Endothelial cell of umbilical vein (primary cell): ENCODE measurements around the gene ALOX15B. TPM values are rescaled to one million over a fixed set of nuclear protein-coding genes. Genes with fewer than 3 reads are reported as not detected.

Source experiments
- BruUV-seq: library from RNA; stranded (reverse); fragments of 400-500 nt; replicated peaks from 2 replicates; lab custom pipeline; 2021; lab: Mats Ljungman, UMichigan
- CTCF ChIA-PET: fragments of 300-600, 350-600 bp; sonication (Branson Sonifier 250); formaldehyde crosslinking; loops from one replicate; lab custom pipeline; 2021; ENCODE audit warnings: antibody characterized with exemption, inconsistent platforms; lab: Charles Lee
- POLR2A ChIA-PET: fragments of 300-600, 350-600 bp; sonication (Branson Sonifier 250); formaldehyde crosslinking; loops from one replicate; lab custom pipeline; 2021; ENCODE audit warnings: antibody characterized with exemption, inconsistent platforms; lab: Charles Lee
- DNase-seq: peaks from one replicate; pipeline ENCODE4 v3.0.0-alpha.2; 2011; ENCODE audit warnings: low read depth, low spot score
- FAIRE-seq: peaks from 2 replicates; lab custom pipeline; 2011; peaks lifted over from hg19 to GRCh38; lab: Jason Lieb, UNC
- H2AFZ ChIP-seq: 2 replicates; pipeline ENCODE4 v1.6.0; 2012; ENCODE audit warnings: low read depth, low read length, control low read depth, inconsistent platforms
- H3K27ac ChIP-seq: 2 replicates; pipeline ENCODE4 v1.5.1; 2011; ENCODE audit warnings: low read depth, mild to moderate bottlenecking, control low read depth, low read length, moderate library complexity; ENCODE audit not compliant: insufficient read depth
- H3K27me3 ChIP-seq, 2 experiments: 2 replicates each; pipeline versions ENCODE4 v1.6.0 to v1.6.1; 2011; ENCODE audit warnings: low read length in 2 of 2, mixed read lengths in 1 of 2; ENCODE audit not compliant: control insufficient read depth in 2 of 2, insufficient read depth in 2 of 2
- H3K36me3 ChIP-seq, 2 experiments: 2 replicates in 1 of 2; 3 replicates in 1 of 2; pipeline ENCODE4 v1.5.1; 2011; ENCODE audit warnings: low read length in 2 of 2, mild to moderate bottlenecking in 1 of 2, moderate library complexity in 1 of 2; ENCODE audit not compliant: control insufficient read depth in 2 of 2, insufficient read depth in 2 of 2; ENCODE audit errors: extremely low read depth in 1 of 2
- H3K4me1 ChIP-seq: 3 replicates; pipeline ENCODE4 v1.5.1; 2011; ENCODE audit warnings: mild to moderate bottlenecking, low read length; ENCODE audit not compliant: control insufficient read depth, insufficient read depth; ENCODE audit errors: extremely low read depth
- H3K4me2 ChIP-seq: 2 replicates; pipeline ENCODE4 v1.6.1; 2011; ENCODE audit warnings: low read length, control low read depth, mixed read lengths; ENCODE audit not compliant: insufficient read depth
- H3K4me3 ChIP-seq, 3 experiments: fragments of 200-600 bp in 1 of 3; sonication (generic), shearing (Covaris generic) in 1 of 3; replicated peaks in 1 of 3; 2 replicates each; pipeline ENCODE4 v1.5.1; 2011 to 2016; ENCODE audit warnings: control low read depth in 3 of 3, low read length in 3 of 3, mild to moderate bottlenecking in 2 of 3, inconsistent platforms in 1 of 3, low read depth in 1 of 3, moderate library complexity in 1 of 3; ENCODE audit not compliant: insufficient read depth in 1 of 3
- H3K79me2 ChIP-seq: 2 replicates; pipeline ENCODE4 v1.6.0; 2012; ENCODE audit warnings: low read length, inconsistent platforms; ENCODE audit not compliant: control insufficient read depth, insufficient read depth
- H3K9ac ChIP-seq: replicated peaks from 2 replicates; pipeline ENCODE3; 2011; ENCODE audit warnings: low read length, control low read depth; ENCODE audit not compliant: insufficient read depth; ENCODE audit errors: extremely low read depth
- H3K9me1 ChIP-seq: replicated peaks from 3 replicates; pipeline ENCODE4 v1.6.0; 2011; ENCODE audit warnings: mild to moderate bottlenecking, low read length; ENCODE audit not compliant: control insufficient read depth, insufficient read depth; ENCODE audit errors: extremely low read depth
- H3K9me3 ChIP-seq: replicated peaks from 2 replicates; pipeline ENCODE4 v1.5.1; 2012; ENCODE audit warnings: low read length, inconsistent platforms; ENCODE audit not compliant: control insufficient read depth, insufficient read depth
- H4K20me1 ChIP-seq: replicated peaks from 2 replicates; pipeline ENCODE3; 2011; ENCODE audit warnings: mild to moderate bottlenecking, low read length; ENCODE audit not compliant: control insufficient read depth, insufficient read depth; ENCODE audit errors: extremely low read depth
- EZH2 ChIP-seq: IDR thresholded peaks from 2 replicates; pipeline ENCODE4 v1.6.1; 2012; ENCODE audit warnings: borderline replicate concordance, low read depth, mild to moderate bottlenecking, moderate library complexity, low read length, inconsistent platforms; ENCODE audit not compliant: severe bottlenecking
- FOS ChIP-seq: IDR thresholded peaks from 2 replicates; pipeline ENCODE4 v1.6.1; 2011; ENCODE audit warnings: mild to moderate bottlenecking, low read length, moderate library complexity, borderline replicate concordance; ENCODE audit not compliant: insufficient read depth
- GATA2 ChIP-seq: IDR thresholded peaks from 2 replicates; pipeline ENCODE4 v1.7.0; 2011; ENCODE audit warnings: low read depth, mild to moderate bottlenecking, moderate library complexity, mixed read lengths, low read length; ENCODE audit not compliant: insufficient read length, insufficient read depth
- JUN ChIP-seq: IDR thresholded peaks from 2 replicates; pipeline ENCODE4 v1.6.1; 2011; ENCODE audit warnings: borderline replicate concordance, low read depth; ENCODE audit not compliant: insufficient read length, insufficient read depth
- MYC ChIP-seq: IDR thresholded peaks from one replicate; pipeline ENCODE4 v1.6.1; 2011; ENCODE audit warnings: mild to moderate bottlenecking, low read depth, low read length
- POLR2A ChIP-seq: IDR thresholded peaks from 2 replicates; pipeline ENCODE4 v1.6.1; 2012; ENCODE audit warnings: low read depth, mild to moderate bottlenecking, control low read depth, low read length
- POLR2AphosphoS5 ChIP-seq: IDR thresholded peaks from 2 replicates; pipeline ENCODE4 v1.6.1; 2012; ENCODE audit warnings: low read depth, mild to moderate bottlenecking, control low read depth, low read length, moderate library complexity; ENCODE audit not compliant: insufficient read depth
- dilution Hi-C: fragments of 300-500 bp; cut with MboI; formaldehyde crosslinking; loops from one replicate; pipeline ENCODE4 v1.15.0; 2019; ENCODE audit warnings: low sequenced_read_pairs; ENCODE audit not compliant: extremely low pct_ligation_motif_present
- intact Hi-C: fragments of 100-400 bp; cut with micrococcal nuclease; formaldehyde crosslinking; loops from one replicate; pipeline ENCODE4 v1.10.0; 2022
- polyA plus RNA-seq, 4 experiments: library from polyadenylated mRNA; depleted of rRNA in 3 of 4; stranded (reverse) in 3 of 4; unstranded in 1 of 4; fragments of >200 nt; gene quantifications; 2 replicates each; pipeline versions ENCODE4 v1.2.1 to v1.2.3, GENCODE V29; 2011 to 2012; ENCODE audit warnings: missing spikeins in 1 of 4
- total RNA-seq: library from RNA; stranded (reverse); gene quantifications from 2 replicates; pipeline ENCODE4 v1.2.3, GENCODE V29; 2021
- TF ChIP-seq, protein P1 (sequence below), 2 donors: IDR thresholded peaks; 1 replicate in 1 of 2; 2 replicates in 1 of 2; pipeline ENCODE4 v1.5.1; 2011; ENCODE audit warnings: low read length in 2 of 2, mild to moderate bottlenecking in 2 of 2, moderate library complexity in 2 of 2, control low read depth in 1 of 2, inconsistent platforms in 1 of 2, low read depth in 1 of 2; ENCODE audit not compliant: insufficient read depth in 1 of 2; ENCODE audit errors: extremely low read depth in 1 of 2
- TF ChIP-seq, protein P2 (sequence below): IDR thresholded peaks from 2 replicates; pipeline ENCODE4 v1.6.1; 2011; ENCODE audit not compliant: insufficient read depth, insufficient read length

Gene ALOX15B
- total and polyA plus RNA-seq, 2 donors (not counting 3 experiments of a cell fraction or from before 2014, with no cell fraction given), result not detected

DNA sequence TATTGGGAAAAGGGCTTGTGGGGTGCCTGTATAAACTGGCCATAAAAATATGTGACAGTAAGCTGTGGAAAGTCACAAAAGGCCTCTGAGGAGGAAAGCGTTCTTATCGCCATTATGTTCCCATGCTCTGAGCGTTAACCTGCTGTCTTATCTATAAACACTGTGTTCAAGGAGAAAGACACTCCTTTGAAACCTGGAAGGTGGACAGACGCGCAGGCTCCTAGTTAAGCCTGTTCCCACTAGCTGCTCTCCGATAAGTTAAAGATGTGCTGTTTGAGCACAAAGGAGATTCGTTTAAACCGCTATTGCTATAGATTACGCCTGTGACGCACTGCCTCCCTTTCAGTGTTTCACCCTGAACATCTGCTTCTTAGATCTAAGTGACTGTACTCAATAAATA lies 43.4 kb downstream of the ALOX15B start:
- intact Hi-C loops, result no loop called here
- CTCF ChIA-PET, result interaction anchor here (1.3 to 13.4 kb wide), 3 partner anchors 11 to 26 kb away, joined by 6 to 167 read pairs (median 26); no protein-coding TSS in a partner anchor

DNA sequence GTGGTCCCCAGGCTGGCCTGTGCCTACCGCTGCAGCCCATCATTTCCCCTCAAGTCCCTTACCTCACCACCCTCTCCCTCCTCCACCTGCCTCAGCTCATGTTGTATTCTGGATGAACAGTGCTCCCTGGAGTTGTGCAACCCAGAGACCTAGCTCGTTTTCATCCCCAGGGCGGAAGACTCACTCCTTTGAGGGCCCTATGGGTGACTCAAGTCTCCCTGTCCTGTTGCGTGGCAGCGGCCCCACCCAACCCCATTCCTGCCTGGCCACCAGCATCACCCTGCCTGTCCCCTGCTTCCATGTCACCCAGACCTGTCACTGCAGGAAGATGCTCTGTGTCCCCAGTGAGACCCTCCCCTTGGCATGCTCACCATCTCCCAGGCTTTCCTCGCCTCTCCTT lies 45.4 kb downstream of the ALOX15B start:
- CTCF ChIA-PET, result interaction anchor here (1.1 to 13.4 kb wide), 6 partner anchors 9 to 43 kb away, joined by 3 to 167 read pairs (median 18); no protein-coding TSS in a partner anchor
- H4K20me1 ChIP-seq, result no peaks in the 10 kb centered on the region
- H3K27me3 ChIP-seq, result peaks cover 12 to 13% of the 10 kb centered on the region in 2 experiments
- no TSS peak for BruUV-seq
- no peak overlapping the region for H3K9ac ChIP-seq
- dilution Hi-C loops, result no loop called here
- intact Hi-C loops, result no loop called here
- no peak for FAIRE-seq
- POLR2A ChIA-PET, result no interaction called here
- H3K27ac ChIP-seq, result no peak overlapping the region
- H3K9me3 ChIP-seq, result no peaks in the 10 kb centered on the region
- H3K4me2 ChIP-seq, result no peak overlapping the region
- no peak overlapping the region for H2AFZ ChIP-seq
- no peaks in the 10 kb centered on the region for H3K9me1 ChIP-seq
- TF ChIP-seq JUN (no peak), MYC (no peak), POLR2A (no peak), POLR2AphosphoS5 (no peak), EZH2 (no peak), FOS (no peak), GATA2 (no peak)
- TF ChIP-seq, protein P1, sequence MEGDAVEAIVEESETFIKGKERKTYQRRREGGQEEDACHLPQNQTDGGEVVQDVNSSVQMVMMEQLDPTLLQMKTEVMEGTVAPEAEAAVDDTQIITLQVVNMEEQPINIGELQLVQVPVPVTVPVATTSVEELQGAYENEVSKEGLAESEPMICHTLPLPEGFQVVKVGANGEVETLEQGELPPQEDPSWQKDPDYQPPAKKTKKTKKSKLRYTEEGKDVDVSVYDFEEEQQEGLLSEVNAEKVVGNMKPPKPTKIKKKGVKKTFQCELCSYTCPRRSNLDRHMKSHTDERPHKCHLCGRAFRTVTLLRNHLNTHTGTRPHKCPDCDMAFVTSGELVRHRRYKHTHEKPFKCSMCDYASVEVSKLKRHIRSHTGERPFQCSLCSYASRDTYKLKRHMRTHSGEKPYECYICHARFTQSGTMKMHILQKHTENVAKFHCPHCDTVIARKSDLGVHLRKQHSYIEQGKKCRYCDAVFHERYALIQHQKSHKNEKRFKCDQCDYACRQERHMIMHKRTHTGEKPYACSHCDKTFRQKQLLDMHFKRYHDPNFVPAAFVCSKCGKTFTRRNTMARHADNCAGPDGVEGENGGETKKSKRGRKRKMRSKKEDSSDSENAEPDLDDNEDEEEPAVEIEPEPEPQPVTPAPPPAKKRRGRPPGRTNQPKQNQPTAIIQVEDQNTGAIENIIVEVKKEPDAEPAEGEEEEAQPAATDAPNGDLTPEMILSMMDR (IDR thresholded peaks at IDR 0.05; ENCODE audit: extremely low read depth in 1 of 2, insufficient read depth in 1 of 2, low read depth in 1 of 2, low read length in 2 of 2), result no peak
- TF ChIP-seq, protein P2, sequence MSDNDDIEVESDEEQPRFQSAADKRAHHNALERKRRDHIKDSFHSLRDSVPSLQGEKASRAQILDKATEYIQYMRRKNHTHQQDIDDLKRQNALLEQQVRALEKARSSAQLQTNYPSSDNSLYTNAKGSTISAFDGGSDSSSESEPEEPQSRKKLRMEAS, result no peak
- no peak overlapping the region for H3K4me3 ChIP-seq
- peaks cover 6% of the 10 kb centered on the region for H3K4me1 ChIP-seq
- H3K79me2 ChIP-seq, result no peaks in the 10 kb centered on the region
- DNase-seq, result no peak
- no peaks in the 10 kb centered on the region for H3K36me3 ChIP-seq

More for the DNA sequence above, 43.4 kb downstream of the ALOX15B start:
- Histone ChIP-seq H3K9me3 (no peaks in the 10 kb centered on the region), H3K4me3 (no peak overlapping the region), H3K36me3 (no peaks in the 10 kb centered on the region), H3K4me1 (peaks cover 6% of the 10 kb centered on the region), H4K20me1 (no peaks in the 10 kb centered on the region), H3K79me2 (no peaks in the 10 kb centered on the region), H3K9ac (no peak overlapping the region), H3K9me1 (no peaks in the 10 kb centered on the region), H3K27me3 (peaks cover 12 to 16% of the 10 kb centered on the region in 2 experiments), H3K4me2 (no peak overlapping the region), H3K27ac (no peak overlapping the region), H2AFZ (no peak overlapping the region)
- POLR2A ChIA-PET, result no interaction called here
- no peak for DNase-seq
- no TSS peak for BruUV-seq
- dilution Hi-C loops, result no loop called here
- TF ChIP-seq, protein P2, result no peak
- TF ChIP-seq JUN, result no peak
- TF ChIP-seq EZH2, result no peak
- FAIRE-seq, result no peak
